Muscle layer of colon (tissue), 2 donors: ENCODE data around the gene RAB14.

Experiments used
- H3K27ac ChIP-seq: one replicate; pipeline ENCODE4 v1.7.0; 2013; ENCODE audit warnings: low read depth, mild to moderate bottlenecking, low read length, moderate library complexity
- H3K27me3 ChIP-seq, 2 donors: one replicate each; pipeline ENCODE4 v1.7.0; 2013; ENCODE audit warnings: low read length in 2 of 2, mild to moderate bottlenecking in 2 of 2; ENCODE audit not compliant: insufficient read depth in 2 of 2, control insufficient read depth in 1 of 2
- H3K36me3 ChIP-seq: one replicate; pipeline ENCODE4 v1.7.0; 2013; ENCODE audit warnings: mild to moderate bottlenecking, low read length; ENCODE audit not compliant: insufficient read depth
- H3K4me1 ChIP-seq: one replicate; pipeline ENCODE4 v1.7.0; 2013; ENCODE audit warnings: mild to moderate bottlenecking, low read length; ENCODE audit not compliant: insufficient read depth
- H3K4me3 ChIP-seq, 2 donors: one replicate each; pipeline ENCODE4 v1.7.0; 2013; ENCODE audit warnings: low read length in 2 of 2, low read depth in 1 of 2, mild to moderate bottlenecking in 1 of 2, moderate library complexity in 1 of 2
- H3K9ac ChIP-seq: one replicate; pipeline ENCODE4 v1.7.0; 2013; ENCODE audit warnings: low read length
- H3K9me3 ChIP-seq: one replicate; pipeline ENCODE4 v1.7.0; 2013; ENCODE audit warnings: mild to moderate bottlenecking, low read length
- donor health status: abdominal sarcoma.
- donor health status: Adenocarcinoma of cecum.

Gene RAB14

DNA sequence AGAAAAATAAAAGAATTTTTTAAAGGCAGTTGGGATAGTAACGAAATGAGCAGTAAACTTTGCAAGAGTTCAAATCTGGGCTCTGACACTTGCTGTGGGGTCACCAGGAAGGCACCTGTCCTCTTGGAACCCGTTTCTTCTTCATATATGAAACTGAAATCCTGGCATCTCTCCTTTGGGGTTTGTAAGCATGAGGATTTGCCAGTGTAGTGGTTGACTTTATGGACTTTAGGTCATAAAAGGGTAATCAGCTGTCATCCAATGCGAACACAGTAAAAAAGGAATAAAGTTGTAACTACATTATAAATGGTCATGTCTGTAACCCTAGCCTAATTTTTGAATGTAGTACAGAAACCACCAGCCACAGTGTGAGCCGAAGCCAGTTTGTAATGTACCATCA, 1.3 kb downstream of the RAB14 start:
- Histone ChIP-seq H3K4me1 (peaks cover 45% of the 10 kb centered on the region), H3K36me3 (no peaks in the 10 kb centered on the region), H3K4me3 (peak overlapping the region; percentile 65 to 78), H3K9me3 (no peaks in the 10 kb centered on the region), H3K9ac (peak overlapping the region; percentile 80), H3K27me3 (no peaks in the 10 kb centered on the region), H3K27ac (peak overlapping the region; percentile 52)

DNA sequence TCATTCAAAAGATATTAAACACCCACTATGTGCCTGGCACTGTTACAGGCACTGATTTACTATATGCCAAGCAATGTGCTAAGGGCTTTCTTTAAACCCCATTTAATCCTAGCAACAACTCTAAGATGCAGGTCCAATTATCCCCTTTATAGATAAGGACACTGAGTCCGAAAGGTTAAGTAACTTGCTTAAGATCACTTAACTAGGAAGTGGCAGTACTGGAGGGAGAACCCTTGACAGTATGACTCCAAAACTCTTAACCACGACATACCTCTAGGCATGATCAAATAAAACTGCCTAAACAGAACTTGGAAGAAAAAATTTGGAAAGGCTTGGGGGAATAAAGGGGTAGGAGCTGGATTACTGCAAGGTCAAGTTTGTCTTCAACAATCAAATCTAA, 1.7 kb downstream of the RAB14 start:
- Histone ChIP-seq H3K36me3 (no peaks in the 10 kb centered on the region), H3K27me3 (no peaks in the 10 kb centered on the region), H3K9me3 (no peaks in the 10 kb centered on the region), H3K27ac (peak overlapping the region; percentile 15), H3K4me3 (peak overlapping the region in 1 of 2 donors; percentile 65), H3K9ac (peak overlapping the region; percentile 80), H3K4me1 (peaks cover 49% of the 10 kb centered on the region)

DNA sequence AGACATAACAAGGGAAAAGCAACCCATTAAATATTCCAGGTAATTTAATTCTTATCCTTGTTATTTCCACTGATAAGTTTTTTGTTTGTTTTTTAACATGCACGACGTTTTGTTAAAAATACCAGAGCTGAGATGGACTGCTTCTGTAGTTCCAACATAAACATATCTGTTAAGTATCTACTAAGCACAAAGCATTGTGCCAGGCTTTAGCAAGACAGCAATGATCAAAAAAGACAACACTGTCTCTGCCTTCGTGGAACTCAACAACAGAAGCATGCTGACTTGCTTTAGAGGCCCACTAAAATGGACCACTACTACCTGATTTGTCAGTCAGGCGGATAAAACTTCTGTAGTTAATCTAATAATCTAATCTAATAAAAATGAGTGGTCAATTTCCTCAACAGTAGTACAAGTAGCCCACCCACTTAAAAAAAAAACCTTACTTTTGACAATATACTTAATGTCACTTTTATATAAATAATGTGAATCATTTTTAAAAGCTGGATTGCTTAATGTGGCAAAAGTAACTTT, 3.1 kb downstream of the RAB14 start:
- no peak overlapping the region for H3K9ac ChIP-seq
- no peak overlapping the region for H3K4me3 ChIP-seq
- peaks cover 62% of the 10 kb centered on the region for H3K4me1 ChIP-seq
- H3K27me3 ChIP-seq, result no peaks in the 10 kb centered on the region
- H3K9me3 ChIP-seq, result no peaks in the 10 kb centered on the region
- H3K27ac ChIP-seq, result no peak overlapping the region
- no peaks in the 10 kb centered on the region for H3K36me3 ChIP-seq

DNA sequence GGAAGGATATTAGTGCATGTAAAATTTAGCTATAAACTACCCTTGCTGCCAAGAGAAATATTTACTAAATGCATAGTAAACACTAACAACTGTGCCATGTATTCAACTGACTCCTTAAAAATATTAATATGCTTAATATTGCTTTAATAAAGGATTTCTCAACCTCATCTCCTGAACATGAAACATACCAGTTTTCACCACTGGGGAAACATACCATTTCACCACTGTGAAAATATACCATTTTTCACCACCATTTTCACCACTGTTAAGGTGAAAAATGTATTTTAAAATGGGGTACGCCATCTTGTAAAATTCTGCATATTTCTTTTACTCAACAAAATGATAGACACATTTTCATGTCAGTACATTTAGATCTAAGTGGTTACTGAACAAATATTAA, 4.5 kb downstream of the RAB14 start:
- Histone ChIP-seq H3K27me3 (no peaks in the 10 kb centered on the region), H3K4me1 (peaks cover 69% of the 10 kb centered on the region), H3K9ac (no peak overlapping the region), H3K9me3 (no peaks in the 10 kb centered on the region), H3K27ac (no peak overlapping the region), H3K4me3 (no peak overlapping the region), H3K36me3 (no peaks in the 10 kb centered on the region)

DNA sequence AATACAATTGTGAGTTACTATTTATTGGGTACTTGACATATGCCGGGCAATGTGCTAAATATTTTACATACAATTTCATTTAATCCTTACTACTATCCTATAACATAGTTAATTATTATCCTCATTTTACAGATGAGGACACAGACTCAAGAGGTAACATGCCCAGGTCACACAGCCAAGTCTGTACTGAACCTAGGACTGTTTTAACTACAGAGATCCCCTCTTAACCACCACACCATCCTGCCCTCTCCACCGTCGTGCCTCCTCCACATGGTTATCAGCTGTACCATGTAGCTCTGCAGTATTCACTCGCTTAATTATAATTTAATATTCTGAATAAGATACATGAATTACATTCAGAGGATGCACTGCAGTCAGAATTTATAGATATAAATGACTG, 5.3 kb downstream of the RAB14 start:
- no peak overlapping the region for H3K27ac ChIP-seq

DNA sequence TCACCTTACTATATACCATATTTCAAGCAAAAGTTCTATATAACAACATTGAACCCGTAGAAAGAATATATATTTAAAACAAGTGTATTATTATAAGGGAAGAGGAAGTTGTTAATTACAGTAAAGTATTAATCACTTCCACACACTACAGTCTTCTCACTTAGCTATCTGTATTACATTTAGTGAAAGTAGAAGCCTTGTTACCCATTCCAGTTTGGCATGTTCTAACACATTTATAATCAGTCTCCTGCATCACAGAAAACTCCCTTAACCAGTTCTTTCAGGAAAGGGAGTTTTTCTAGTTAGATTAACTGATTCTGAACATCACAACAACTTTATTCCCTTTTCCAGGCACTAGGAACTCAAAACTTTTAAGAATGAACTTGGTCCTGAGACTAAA, 6.9 kb downstream of the RAB14 start:
- H3K9ac ChIP-seq, result no peak overlapping the region
- H3K27ac ChIP-seq, result no peak overlapping the region
- H3K9me3 ChIP-seq, result no peaks in the 10 kb centered on the region
- no peaks in the 10 kb centered on the region for H3K36me3 ChIP-seq
- no peak overlapping the region for H3K4me3 ChIP-seq
- H3K27me3 ChIP-seq, result no peaks in the 10 kb centered on the region
- peaks cover 59% of the 10 kb centered on the region for H3K4me1 ChIP-seq

More for the DNA sequence above, 5.3 kb downstream of the RAB14 start:
- H3K27me3 ChIP-seq, result no peaks in the 10 kb centered on the region
- peaks cover 69% of the 10 kb centered on the region for H3K4me1 ChIP-seq
- H3K9ac ChIP-seq, result no peak overlapping the region
- H3K36me3 ChIP-seq, result no peaks in the 10 kb centered on the region
- H3K9me3 ChIP-seq, result no peaks in the 10 kb centered on the region
- H3K4me3 ChIP-seq, result no peak overlapping the region

DNA sequence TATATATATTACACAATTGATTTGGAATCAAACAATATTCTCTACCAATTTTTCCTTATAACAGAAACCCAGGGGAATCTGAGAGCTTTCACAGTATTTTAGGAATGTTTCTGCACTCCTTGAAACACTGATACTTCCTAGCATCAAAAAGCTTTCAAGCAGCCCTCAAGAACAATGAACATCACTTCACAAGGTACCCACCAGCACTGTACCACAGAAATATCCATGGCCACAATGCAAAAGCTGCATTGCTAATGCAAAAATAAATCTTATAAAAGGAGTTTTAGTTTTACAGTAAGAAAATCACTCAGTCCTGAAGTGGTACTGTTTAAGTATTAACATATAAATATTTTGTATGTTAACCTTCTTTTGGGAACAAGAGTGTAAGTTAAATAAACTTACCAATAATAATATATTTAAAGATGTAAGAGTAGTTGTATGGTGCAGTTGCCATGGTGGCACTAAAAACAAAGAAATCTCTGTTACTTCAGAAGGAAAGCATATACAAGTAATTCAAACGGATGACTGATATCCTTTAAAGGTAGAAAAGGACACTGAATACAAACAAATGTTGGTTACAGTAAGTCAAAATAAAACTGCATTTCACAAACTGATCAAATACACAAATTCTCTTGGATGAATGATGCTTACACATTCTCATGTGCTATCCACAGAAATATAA, 8.6 kb downstream of the RAB14 start:
- no peaks in the 10 kb centered on the region for H3K36me3 ChIP-seq
- no peaks in the 10 kb centered on the region for H3K9me3 ChIP-seq
- no peak overlapping the region for H3K4me3 ChIP-seq
- no peaks in the 10 kb centered on the region for H3K27me3 ChIP-seq
- peaks cover 47% of the 10 kb centered on the region for H3K4me1 ChIP-seq
- no peak overlapping the region for H3K27ac ChIP-seq
- H3K9ac ChIP-seq, result no peak overlapping the region

DNA sequence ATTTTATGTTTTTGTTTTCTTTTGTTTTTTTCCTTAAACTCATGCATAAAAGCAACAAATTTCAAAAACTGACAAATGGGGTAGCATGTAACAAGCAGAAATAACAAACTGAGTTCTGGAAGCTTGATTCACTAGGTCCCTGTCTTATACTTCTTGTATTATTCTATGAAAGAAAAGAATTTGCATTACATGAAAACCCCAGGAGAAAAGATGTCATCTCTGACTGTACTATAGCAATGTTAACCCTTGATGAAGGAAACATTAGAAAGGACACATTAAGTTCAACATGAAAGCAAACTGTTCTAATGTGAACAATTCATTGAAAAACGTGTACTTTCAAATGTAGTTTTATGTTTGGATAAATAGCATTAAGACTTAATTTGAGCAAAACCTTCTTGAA, 9.2 kb downstream of the RAB14 start:
- Histone ChIP-seq H3K4me1 (peaks cover 47% of the 10 kb centered on the region), H3K27ac (no peak overlapping the region), H3K9ac (no peak overlapping the region), H3K27me3 (no peaks in the 10 kb centered on the region), H3K4me3 (no peak overlapping the region), H3K36me3 (no peaks in the 10 kb centered on the region), H3K9me3 (no peaks in the 10 kb centered on the region)

DNA sequence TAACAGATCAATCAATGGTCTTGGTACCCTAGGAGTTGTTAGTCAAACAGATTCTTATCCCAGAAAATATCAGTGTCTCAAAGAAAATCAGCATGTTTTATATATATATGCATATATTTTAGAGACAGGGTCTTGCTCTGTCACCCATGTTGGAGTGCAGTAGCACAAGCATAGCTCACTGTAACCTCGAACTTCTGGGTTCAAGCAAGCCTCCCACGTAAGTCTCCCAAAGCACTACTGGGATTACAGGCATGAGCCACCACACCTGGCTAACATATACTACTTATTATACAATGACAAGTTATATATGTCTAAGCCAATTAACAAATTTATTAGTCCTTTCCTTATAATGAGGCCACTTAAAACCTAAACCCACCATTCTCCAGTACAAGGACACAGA, 10.4 kb downstream of the RAB14 start:
- H3K27me3 ChIP-seq, result no peaks in the 10 kb centered on the region
- H3K36me3 ChIP-seq, result peaks cover under 1% of the 10 kb centered on the region
- no peaks in the 10 kb centered on the region for H3K9me3 ChIP-seq
- H3K4me3 ChIP-seq, result no peak overlapping the region
- peaks cover 44% of the 10 kb centered on the region for H3K4me1 ChIP-seq
- H3K27ac ChIP-seq, result no peak overlapping the region
- no peak overlapping the region for H3K9ac ChIP-seq

DNA sequence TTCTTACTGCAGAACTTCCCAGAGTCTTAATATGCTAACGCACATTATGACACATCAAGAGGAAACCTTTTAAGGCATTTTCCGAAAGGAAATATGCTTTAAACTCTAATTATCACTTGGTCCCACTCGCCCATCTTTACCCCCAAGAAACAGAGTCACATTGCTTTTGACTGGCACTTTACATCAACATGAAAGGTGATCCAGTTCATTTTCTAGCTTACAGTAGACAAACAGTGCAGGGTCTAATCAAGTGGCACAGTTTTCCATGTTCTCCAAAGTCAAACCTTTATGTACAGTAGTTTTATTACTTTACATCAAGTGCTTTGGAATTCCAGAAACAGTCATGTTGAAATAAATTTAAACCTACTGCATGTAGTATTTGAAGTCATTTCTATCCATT, 12.0 kb downstream of the RAB14 start:
- Histone ChIP-seq H3K9ac (no peak overlapping the region), H3K27ac (no peak overlapping the region), H3K4me1 (peaks cover 33% of the 10 kb centered on the region), H3K9me3 (no peaks in the 10 kb centered on the region), H3K36me3 (peaks cover 8% of the 10 kb centered on the region), H3K4me3 (no peak overlapping the region), H3K27me3 (no peaks in the 10 kb centered on the region)

DNA sequence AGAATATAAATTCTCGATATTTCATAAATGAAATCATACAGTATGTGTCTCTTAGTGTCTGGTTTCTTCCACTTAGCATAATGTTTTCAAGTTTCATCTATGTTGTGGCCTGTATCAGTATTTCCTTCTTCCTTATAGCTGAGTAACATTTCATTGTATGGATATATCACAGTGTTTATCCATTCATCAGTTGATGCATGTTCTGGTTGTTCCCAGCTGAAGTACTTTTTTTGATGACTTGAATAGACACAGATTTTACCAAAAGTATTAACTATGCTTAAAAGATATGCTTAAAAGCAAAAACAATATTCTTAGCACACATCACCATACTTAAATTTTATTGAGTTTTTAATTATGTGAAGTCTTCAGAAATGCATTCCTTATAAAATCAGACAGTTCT, 12.7 kb downstream of the RAB14 start:
- peaks cover 12% of the 10 kb centered on the region for H3K36me3 ChIP-seq
- H3K9ac ChIP-seq, result no peak overlapping the region
- no peaks in the 10 kb centered on the region for H3K9me3 ChIP-seq
- no peak overlapping the region for H3K27ac ChIP-seq
- peaks cover 27% of the 10 kb centered on the region for H3K4me1 ChIP-seq
- no peak overlapping the region for H3K4me3 ChIP-seq
- H3K27me3 ChIP-seq, result no peaks in the 10 kb centered on the region

DNA sequence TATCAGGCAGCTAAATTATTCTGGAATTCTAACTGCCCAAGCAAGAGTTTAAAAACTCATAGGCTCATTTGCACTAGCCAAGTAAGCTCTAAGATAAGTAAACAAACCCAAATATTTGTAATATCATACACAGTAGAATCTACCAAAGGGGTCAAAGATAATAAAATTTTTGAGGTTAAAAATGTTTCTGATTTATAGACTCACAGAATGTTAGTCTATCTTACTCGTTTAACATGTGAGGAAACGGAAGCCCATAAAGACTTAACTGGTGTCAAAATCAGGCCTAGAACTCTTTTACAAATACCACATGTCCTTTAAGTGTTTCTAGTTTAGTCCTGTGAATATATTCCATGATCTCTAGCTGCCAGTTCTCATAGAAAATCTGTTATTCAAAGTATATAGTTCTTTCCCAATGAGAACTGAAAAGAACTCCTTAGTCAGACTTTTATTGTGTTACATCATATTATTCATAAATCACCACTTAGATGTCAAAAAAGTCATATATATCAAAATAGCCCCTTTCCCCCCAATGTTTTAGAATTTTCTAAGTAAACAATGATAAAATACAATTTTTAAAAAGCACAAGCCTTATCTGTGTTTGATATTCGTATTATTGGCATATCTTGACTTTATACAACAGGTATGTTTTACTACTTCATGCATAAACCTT, 13.9 kb downstream of the RAB14 start:
- peaks cover 27% of the 10 kb centered on the region for H3K4me1 ChIP-seq
- no peaks in the 10 kb centered on the region for H3K9me3 ChIP-seq
- H3K36me3 ChIP-seq, result peaks cover 16% of the 10 kb centered on the region
- H3K4me3 ChIP-seq, result no peak overlapping the region
- H3K27me3 ChIP-seq, result no peaks in the 10 kb centered on the region
- no peak overlapping the region for H3K27ac ChIP-seq
- no peak overlapping the region for H3K9ac ChIP-seq
